Vagina (tissue), 2 donors: ENCODE results near the gene SYNJ2BP.

Experiments
- POLR2A ChIP-seq, 2 donors: fragments of 450-650 bp; IDR thresholded peaks; one replicate each; pipeline ENCODE4 v1.6.1; 2017; ENCODE audit warnings: antibody characterized with exemption in 2 of 2, mild to moderate bottlenecking in 2 of 2, moderate library complexity in 2 of 2
- TF ChIP-seq, protein P1 (sequence below), 3 experiments: fragments of 450-650 bp in 2 of 3; fragments of 200-600 bp in 1 of 3; sonication (generic) in 1 of 3; IDR thresholded peaks; one replicate each; pipeline ENCODE4 v1.5.1; 2017 to 2019; ENCODE audit warnings: antibody characterized with exemption in 3 of 3, mild to moderate bottlenecking in 2 of 3, moderate library complexity in 2 of 3

DNA sequence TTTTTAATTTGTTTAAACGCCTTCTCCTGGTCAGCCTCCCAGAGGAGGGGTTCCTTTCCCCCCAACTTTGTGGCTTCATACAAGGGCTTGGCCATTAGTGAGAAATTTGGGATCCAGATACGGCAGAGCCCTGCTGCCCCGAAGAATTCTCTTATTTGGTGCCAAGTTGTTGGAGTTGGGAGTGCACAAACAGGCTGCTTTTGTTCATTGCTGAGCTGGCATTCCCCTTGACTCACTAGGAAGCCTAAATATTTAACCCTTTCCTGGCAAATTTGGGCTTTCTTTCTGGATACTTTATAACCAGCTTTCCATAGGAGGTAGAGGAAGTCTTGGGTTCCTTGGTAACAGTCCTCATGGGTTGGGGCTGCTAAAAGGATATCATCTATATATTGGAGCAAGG lies 24.8 kb upstream of the SYNJ2BP start:
- TF ChIP-seq, protein P1, sequence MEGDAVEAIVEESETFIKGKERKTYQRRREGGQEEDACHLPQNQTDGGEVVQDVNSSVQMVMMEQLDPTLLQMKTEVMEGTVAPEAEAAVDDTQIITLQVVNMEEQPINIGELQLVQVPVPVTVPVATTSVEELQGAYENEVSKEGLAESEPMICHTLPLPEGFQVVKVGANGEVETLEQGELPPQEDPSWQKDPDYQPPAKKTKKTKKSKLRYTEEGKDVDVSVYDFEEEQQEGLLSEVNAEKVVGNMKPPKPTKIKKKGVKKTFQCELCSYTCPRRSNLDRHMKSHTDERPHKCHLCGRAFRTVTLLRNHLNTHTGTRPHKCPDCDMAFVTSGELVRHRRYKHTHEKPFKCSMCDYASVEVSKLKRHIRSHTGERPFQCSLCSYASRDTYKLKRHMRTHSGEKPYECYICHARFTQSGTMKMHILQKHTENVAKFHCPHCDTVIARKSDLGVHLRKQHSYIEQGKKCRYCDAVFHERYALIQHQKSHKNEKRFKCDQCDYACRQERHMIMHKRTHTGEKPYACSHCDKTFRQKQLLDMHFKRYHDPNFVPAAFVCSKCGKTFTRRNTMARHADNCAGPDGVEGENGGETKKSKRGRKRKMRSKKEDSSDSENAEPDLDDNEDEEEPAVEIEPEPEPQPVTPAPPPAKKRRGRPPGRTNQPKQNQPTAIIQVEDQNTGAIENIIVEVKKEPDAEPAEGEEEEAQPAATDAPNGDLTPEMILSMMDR (IDR thresholded peaks at IDR 0.05): no peak
- no peak for TF ChIP-seq POLR2A (IDR thresholded peaks at IDR 0.05)
